Adrenal gland (tissue), 12 donors: ENCODE data around the gene ITGBL1. TPM values are rescaled to one million over a fixed set of nuclear protein-coding genes. Genes with fewer than 3 reads are reported as not detected.

Source experiments
- DNase-seq, 7 donors: peaks; one replicate each; pipeline ENCODE4 v3.0.0-alpha.2; 2019 to 2020
- H3K27ac ChIP-seq, 5 donors: fragments of 200-600 bp; sonication (generic) in 4 of 5; 1 replicate in 3 of 5; 2 replicates in 2 of 5; pipeline versions ENCODE4 v1.5.1 to v1.8.0; 2016 to 2020; ENCODE audit warnings: mild to moderate bottlenecking in 1 of 5
- H3K27me3 ChIP-seq: fragments of 200-600 bp; 2 replicates; pipeline ENCODE4 v1.8.0; 2021
- H3K36me3 ChIP-seq, 2 donors: fragments of 200-600 bp; replicated peaks in 1 of 2; 1 replicate in 1 of 2; 2 replicates in 1 of 2; pipeline versions ENCODE4 v1.5.1 to v1.8.0; 2018 to 2022
- H3K4me1 ChIP-seq, 2 donors: fragments of 200-600 bp; replicated peaks in 1 of 2; 1 replicate in 1 of 2; 2 replicates in 1 of 2; pipeline versions ENCODE4 v1.5.1 to v1.8.0; 2018 to 2021
- H3K4me3 ChIP-seq, 4 donors: fragments of 200-600 bp; sonication (generic) in 3 of 4; one replicate each; pipeline ENCODE4 v1.5.1; 2016 to 2018
- H3K9me3 ChIP-seq, 3 donors: fragments of 200-600 bp; sonication (generic) in 1 of 3; replicated peaks in 1 of 3; 1 replicate in 2 of 3; 2 replicates in 1 of 3; pipeline versions ENCODE4 v1.5.1 to v1.8.0; 2016 to 2021
- POLR2A ChIP-seq, 2 donors: fragments of 450-650 bp; IDR thresholded peaks; one replicate each; pipeline ENCODE4 v1.6.1; 2017; ENCODE audit warnings: antibody characterized with exemption in 2 of 2, mild to moderate bottlenecking in 2 of 2, moderate library complexity in 1 of 2
- WGBS, 4 donors: extraction: QIAGEN DNeasy Blood & Tissue Kit in 2 of 4; methylation state at CpG; one replicate each; pipeline versions ENCODE4 v1.1.5 to v1.1.7; 2013 to 2017; 5-methylcytosine and 5-hydroxymethylcytosine counted together
- intact Hi-C, 2 donors: fragments of 100-400 bp; cut with DNase I; formaldehyde crosslinking; loops; one replicate each; pipeline versions ENCODE4 v1.14.1 to v1.15.0; 2022 to 2023
- polyA plus RNA-seq, 3 donors: library from polyadenylated mRNA; stranded (reverse); fragments of 200-250 nt in 2 of 3; fragments of 350-450 nt in 1 of 3; fragmentation: Illumina TruSeq in 1 of 3; extraction: RNeasy Lipid Tissue Mini Kit (QIAGEN cat#74804) in 1 of 3; gene quantifications; one replicate each; pipeline ENCODE4 v1.2.3, GENCODE V29; 2013 to 2014
- total RNA-seq, 9 donors: library from RNA; depleted of rRNA in 4 of 9; stranded (reverse); fragments of >200 nt in 4 of 9; fragments of 120-200 nt in 1 of 9; fragmentation: NEBNext Ultra II Directional in 1 of 9; extraction: Animal tissue kit (Norgen Biotek cat#: 25700) in 1 of 9; gene quantifications; one replicate each; pipeline versions ENCODE4 v1.1.0 to v1.2.4, GENCODE V29; 2013 to 2023
- TF ChIP-seq, protein P1 (sequence below), 6 experiments: fragments of 450-650 bp in 4 of 6; fragments of 200-600 bp in 2 of 6; sonication (generic) in 1 of 6; IDR thresholded peaks; 1 replicate in 5 of 6; 2 replicates in 1 of 6; pipeline versions ENCODE4 v1.5.1 to v1.8.0; 2016 to 2021; ENCODE audit warnings: antibody characterized with exemption in 6 of 6, mild to moderate bottlenecking in 2 of 6, moderate library complexity in 1 of 6
- donor health status: healthy with polysubstance abuse.
- donor health status: Bipolar disorder and iron deficiency.
- donor health status: DM: yes; HTN: yes; CAD: no.
- donor health status: DM: no; HTN: no; CAD: no.
- donor health status: DM: no; HTN: no; CAD: no.
- donor health status: DM: yes; HTN: yes; CAD: no.

The ITGBL1 gene
- total and polyA plus RNA-seq, 12 donors: 1.4 to 8.3 (median 4.8) TPM

DNA sequence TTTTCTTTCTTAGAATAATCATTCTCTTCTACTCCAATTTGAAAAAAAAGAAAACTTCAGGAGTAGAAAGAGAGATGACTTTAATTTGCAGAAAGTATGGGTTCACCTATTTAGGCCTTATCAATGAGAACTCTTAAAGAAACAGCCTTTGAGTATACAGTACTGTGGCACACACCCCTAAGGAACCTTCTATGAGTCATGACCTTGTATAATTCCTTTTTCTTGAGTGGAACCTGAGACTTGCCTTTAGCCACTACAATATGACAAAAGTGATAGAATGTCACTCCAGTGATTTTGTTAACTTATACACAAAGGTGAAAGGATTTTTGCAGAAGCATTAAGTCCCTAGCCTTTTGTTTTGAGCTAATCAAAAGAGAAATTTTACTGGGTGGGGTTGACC lies 58.7 kb downstream of the ITGBL1 start:
- Histone ChIP-seq H3K9me3 (no peaks in the 10 kb centered on the region), H3K27me3 (no peaks in the 10 kb centered on the region), H3K4me3 (no peak overlapping the region), H3K27ac (no peak overlapping the region), H3K4me1 (no peaks in the 10 kb centered on the region), H3K36me3 (no peaks in the 10 kb centered on the region)
- DNase-seq: no peak
- TF ChIP-seq POLR2A (IDR thresholded peaks at IDR 0.05): no peak
- TF ChIP-seq, protein P1, sequence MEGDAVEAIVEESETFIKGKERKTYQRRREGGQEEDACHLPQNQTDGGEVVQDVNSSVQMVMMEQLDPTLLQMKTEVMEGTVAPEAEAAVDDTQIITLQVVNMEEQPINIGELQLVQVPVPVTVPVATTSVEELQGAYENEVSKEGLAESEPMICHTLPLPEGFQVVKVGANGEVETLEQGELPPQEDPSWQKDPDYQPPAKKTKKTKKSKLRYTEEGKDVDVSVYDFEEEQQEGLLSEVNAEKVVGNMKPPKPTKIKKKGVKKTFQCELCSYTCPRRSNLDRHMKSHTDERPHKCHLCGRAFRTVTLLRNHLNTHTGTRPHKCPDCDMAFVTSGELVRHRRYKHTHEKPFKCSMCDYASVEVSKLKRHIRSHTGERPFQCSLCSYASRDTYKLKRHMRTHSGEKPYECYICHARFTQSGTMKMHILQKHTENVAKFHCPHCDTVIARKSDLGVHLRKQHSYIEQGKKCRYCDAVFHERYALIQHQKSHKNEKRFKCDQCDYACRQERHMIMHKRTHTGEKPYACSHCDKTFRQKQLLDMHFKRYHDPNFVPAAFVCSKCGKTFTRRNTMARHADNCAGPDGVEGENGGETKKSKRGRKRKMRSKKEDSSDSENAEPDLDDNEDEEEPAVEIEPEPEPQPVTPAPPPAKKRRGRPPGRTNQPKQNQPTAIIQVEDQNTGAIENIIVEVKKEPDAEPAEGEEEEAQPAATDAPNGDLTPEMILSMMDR (IDR thresholded peaks at IDR 0.05): no peak
- intact Hi-C loops: loop anchor here in 1 of 2 donors (10.0 kb wide), 1 partner anchor 254 kb away; no protein-coding TSS in a partner anchor

DNA sequence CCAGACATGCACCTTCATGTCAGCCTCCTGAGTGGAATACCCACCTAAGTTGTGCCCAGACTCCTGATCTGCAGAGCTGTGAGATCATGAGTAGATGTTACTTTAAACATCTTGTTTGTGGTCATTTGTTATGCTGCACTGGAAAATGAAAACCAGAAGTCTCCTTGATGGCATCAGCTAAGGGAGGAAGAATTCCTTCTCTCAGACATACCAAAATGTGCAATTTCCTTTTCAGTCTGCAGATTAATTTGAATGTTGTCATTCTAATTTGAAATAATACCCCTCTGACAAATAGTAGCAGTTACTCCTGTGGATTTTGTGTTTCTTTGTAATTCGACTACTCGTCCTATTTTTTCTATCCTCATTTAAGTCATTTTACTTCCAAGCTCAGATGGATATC lies 59.3 kb downstream of the ITGBL1 start:
- TF ChIP-seq, protein P1 (IDR thresholded peaks at IDR 0.05): no peak
- TF ChIP-seq POLR2A (IDR thresholded peaks at IDR 0.05): no peak
- H3K9me3 ChIP-seq: no peaks in the 10 kb centered on the region
- no peaks in the 10 kb centered on the region for H3K27me3 ChIP-seq
- no peak for DNase-seq
- intact Hi-C loops: loop anchor here in 1 of 2 donors (10.0 kb wide), 1 partner anchor 253 kb away; no protein-coding TSS in a partner anchor
- no peaks in the 10 kb centered on the region for H3K4me1 ChIP-seq
- H3K4me3 ChIP-seq: no peak overlapping the region
- WGBS, 4 donors: 74 to 83% (median 80%) methylated on average over 2 of the region's 2 CpGs
- H3K36me3 ChIP-seq: no peaks in the 10 kb centered on the region
- no peak overlapping the region for H3K27ac ChIP-seq

DNA sequence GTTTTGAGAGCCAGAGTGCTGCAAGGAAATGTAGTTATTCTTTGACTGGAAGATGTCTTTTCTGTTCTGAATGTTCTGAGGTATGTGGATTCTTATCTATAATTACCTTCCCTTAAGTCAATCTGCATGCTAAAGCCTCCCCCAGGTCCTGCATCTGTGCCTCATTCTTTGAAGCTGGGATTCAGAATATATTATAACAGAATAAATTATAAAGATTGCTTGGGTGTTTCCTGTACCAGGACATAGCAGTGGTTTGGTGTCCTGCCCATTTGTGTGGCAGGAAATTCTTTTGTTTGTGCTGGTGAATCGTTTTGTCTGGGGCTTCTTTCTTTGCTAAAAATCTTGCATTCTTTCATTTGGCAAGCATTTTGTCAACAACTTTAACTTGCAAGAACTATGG lies 60.2 kb downstream of the ITGBL1 start:
- no peaks in the 10 kb centered on the region for H3K36me3 ChIP-seq
- 10 to 23% (median 21%) methylated on average over 1 of the region's 1 CpG for WGBS, 4 donors
- intact Hi-C loops: loop anchor here in 1 of 2 donors (10.0 kb wide), 1 partner anchor 252 kb away; no protein-coding TSS in a partner anchor
- no peak overlapping the region for H3K4me3 ChIP-seq
- TF ChIP-seq, protein P1 (IDR thresholded peaks at IDR 0.05): no peak
- no peak for TF ChIP-seq POLR2A (IDR thresholded peaks at IDR 0.05)
- H3K27me3 ChIP-seq: no peaks in the 10 kb centered on the region
- DNase-seq: no peak
- no peak overlapping the region for H3K27ac ChIP-seq
- no peaks in the 10 kb centered on the region for H3K9me3 ChIP-seq
- no peaks in the 10 kb centered on the region for H3K4me1 ChIP-seq

DNA sequence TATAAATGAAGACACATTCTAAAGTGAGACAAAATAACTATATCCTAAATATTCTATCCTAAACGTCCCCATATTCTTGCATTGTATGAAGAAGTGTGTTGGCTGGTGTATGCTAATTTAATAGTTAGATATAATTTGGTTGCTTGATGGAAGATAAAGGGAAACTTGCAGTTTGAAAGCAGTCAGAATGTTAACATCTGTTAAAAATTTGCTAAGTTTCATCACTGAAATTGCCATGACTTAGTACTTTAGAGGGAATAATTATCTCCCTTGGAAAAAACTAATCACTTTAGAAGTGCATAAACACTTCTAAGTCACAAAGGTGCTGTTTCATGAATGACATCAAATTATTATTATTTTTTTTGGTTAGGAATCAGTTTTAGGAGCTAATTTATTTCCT lies 61.6 kb downstream of the ITGBL1 start:
- no peak overlapping the region for H3K27ac ChIP-seq
- TF ChIP-seq POLR2A (IDR thresholded peaks at IDR 0.05): no peak
- TF ChIP-seq, protein P1 (IDR thresholded peaks at IDR 0.05): no peak
- intact Hi-C loops: loop anchor here in 1 of 2 donors (10.0 kb wide), 1 partner anchor 251 kb away; no protein-coding TSS in a partner anchor

More for the DNA sequence above, 61.6 kb downstream of the ITGBL1 start:
- WGBS, 4 donors: 23 to 50% (median 42%) methylated on average over 1 of the region's 1 CpG
- Histone ChIP-seq H3K36me3 (no peaks in the 10 kb centered on the region), H3K4me1 (no peaks in the 10 kb centered on the region), H3K27me3 (no peaks in the 10 kb centered on the region), H3K4me3 (no peak overlapping the region), H3K9me3 (no peaks in the 10 kb centered on the region)
- DNase-seq: no peak
